Loucy (cell line): Measurements from ENCODE around the gene SCRN2.

ENCODE experiments used
- CTCF ChIP-seq: fragments of 200-600 bp; sonication (generic); conservative IDR thresholded peaks from 2 replicates; pipeline ENCODE4 v1.5.1; 2014; ENCODE audit warnings: mild to moderate bottlenecking, antibody characterized with exemption, low read length
- EZH2phosphoT487 ChIP-seq: fragments of 200-600 bp; IDR thresholded peaks from 2 replicates; pipeline ENCODE4 v1.6.1; 2018; ENCODE audit warnings: antibody characterized with exemption, mild to moderate bottlenecking, moderate library complexity, borderline replicate concordance

- TF ChIP-seq EZH2phosphoT487, result no peak
- no peak for TF ChIP-seq CTCF
Measured at GRCh38 chr17:47872019-47872650, 31.1 kb upstream of the SCRN2 start.
